GM12892 (cell line): ENCODE results near the gene ITGB8.

Source experiments
- POLR2A ChIP-seq: IDR thresholded peaks from 2 replicates; pipeline ENCODE4 v1.6.1; 2011; ENCODE audit warnings: low read depth, low read length, control low read depth
- POLR2AphosphoS5 ChIP-seq: IDR thresholded peaks from 2 replicates; pipeline ENCODE4 v1.6.1; 2011; ENCODE audit warnings: low read depth, low read length, control low read depth
- TAF1 ChIP-seq: IDR thresholded peaks from 2 replicates; pipeline ENCODE4 v1.6.1; 2011; ENCODE audit warnings: low read depth, mild to moderate bottlenecking, control low read depth, low read length, borderline replicate concordance

DNA sequence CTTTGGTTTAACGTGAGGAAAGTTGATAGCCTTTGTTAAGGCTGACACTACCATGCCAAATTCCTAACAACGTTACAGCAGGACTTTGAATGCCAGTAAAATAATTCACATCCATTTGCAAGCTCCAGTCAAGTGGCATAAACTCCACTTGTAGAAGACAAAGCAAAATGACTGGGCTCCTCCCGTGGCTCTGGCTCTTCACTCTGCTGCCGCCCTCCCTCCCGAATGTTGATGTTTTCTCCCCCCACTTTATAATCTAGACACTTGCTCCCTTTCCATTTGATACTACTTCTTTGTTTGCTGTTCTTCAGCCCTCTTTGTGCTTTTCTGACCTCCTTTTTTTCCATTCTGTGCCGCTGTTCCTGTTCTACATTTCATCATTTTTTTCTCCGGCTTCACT, 22.8 kb upstream of the ITGB8 start:
- TF ChIP-seq TAF1, result no peak
- TF ChIP-seq POLR2A, result no peak
- TF ChIP-seq POLR2AphosphoS5, result no peak
